ENCODE measurements around the gene ANXA2R. TPM values are rescaled to one million over a fixed set of nuclear protein-coding genes. Genes with fewer than 3 reads are reported as not detected.

The ANXA2R gene
- total and polyA plus RNA-seq, 9 of the 15 experiments (the other 6 are each of a cell fraction or from before 2014, with no cell fraction given) = 2.1 to 4.8 (median 3.4) TPM

- TF ChIP-seq ZBTB43 (CRISPR knock-in tag; IDR thresholded peaks at IDR 0.05) = 0 out of 2 replicates have a peak, but pooled peaks have one; percentile 35
- peak in 1 of 2 experiments; percentile 76; a peak in 1 of 4 replicates for TF ChIP-seq NONO (IDR thresholded peaks at IDR 0.05; ENCODE audit: low read depth in 2 of 2, low read length in 1 of 2)
- peak in 1 of 2 experiments; percentile 84; a peak in 2 of 3 replicates for TF ChIP-seq CBX3 (IDR thresholded peaks at IDR 0.05; ENCODE audit: borderline replicate concordance in 1 of 2, low read length in 2 of 2)
- no peak for TF ChIP-seq MEIS2 (IDR thresholded peaks at IDR 0.05; ENCODE audit: partially characterized antibody)
- no peak; the same call in 1 of the 2 replicates for TF ChIP-seq VEZF1 (CRISPR knock-in tag; IDR thresholded peaks at IDR 0.05)
- no peak for TF ChIP-seq THRAP3 (IDR thresholded peaks at IDR 0.05; ENCODE audit: borderline replicate concordance)
- TF ChIP-seq RERE (CRISPR knock-in tag; IDR thresholded peaks at IDR 0.05; ENCODE audit: borderline replicate concordance) = no peak
- no peak for TF ChIP-seq BRF2 (IDR thresholded peaks at IDR 0.05; ENCODE audit: borderline replicate concordance, insufficient read depth, insufficient read length)
- TF ChIP-seq PRMT5 (CRISPR knock-in tag; IDR thresholded peaks at IDR 0.05) = no peak
- peak; percentile 75; the same call in 1 of the 2 replicates for TF ChIP-seq ZBTB5 (IDR thresholded peaks at IDR 0.05)
- TF ChIP-seq RAD21 (CRISPR knock-in tag; conservative IDR thresholded peaks at IDR 0.05 in 1 of 2, IDR thresholded peaks at IDR 0.05 in 1 of 2) = peak; percentile 22 to 54; a peak in 3 of 4 replicates
- peak; percentile 35 for TF ChIP-seq CHD1 (IDR thresholded peaks at IDR 0.05; ENCODE audit: low read length)
These were observed 31.6 kb downstream of the ANXA2R start (continued) for GRCh38 chr5:43008363-43009153.

All from K562 (cell line).